ENCODE data around the gene C16orf92. TPM values are rescaled to one million over a fixed set of nuclear protein-coding genes. Genes with fewer than 3 reads are reported as not detected.
A peak's percentile ranks its signal among the peaks of the same experiment; 100 is the strongest.
"Not testable (repeated sequence)": the region's sequence is repeated elsewhere in the genome, so short reads cannot be mapped to it uniquely, and the experiment has no call there.

Gene C16orf92
- total RNA-seq, 4 donors from 2014 or later = not detected

- H3K27ac ChIP-seq (replicated peaks in 1 of 4) = no peak overlapping the region
- intact Hi-C loops (cut with DNase I) = no loop called here
- no peak overlapping the region for H3K4me3 ChIP-seq
- 75% methylated on average over 7 of the region's 7 CpGs for WGBS
- peaks cover 0 to 88% (median 42%) of the 10 kb centered on the region in 4 donors for H3K27me3 ChIP-seq
- TF ChIP-seq, protein P1, sequence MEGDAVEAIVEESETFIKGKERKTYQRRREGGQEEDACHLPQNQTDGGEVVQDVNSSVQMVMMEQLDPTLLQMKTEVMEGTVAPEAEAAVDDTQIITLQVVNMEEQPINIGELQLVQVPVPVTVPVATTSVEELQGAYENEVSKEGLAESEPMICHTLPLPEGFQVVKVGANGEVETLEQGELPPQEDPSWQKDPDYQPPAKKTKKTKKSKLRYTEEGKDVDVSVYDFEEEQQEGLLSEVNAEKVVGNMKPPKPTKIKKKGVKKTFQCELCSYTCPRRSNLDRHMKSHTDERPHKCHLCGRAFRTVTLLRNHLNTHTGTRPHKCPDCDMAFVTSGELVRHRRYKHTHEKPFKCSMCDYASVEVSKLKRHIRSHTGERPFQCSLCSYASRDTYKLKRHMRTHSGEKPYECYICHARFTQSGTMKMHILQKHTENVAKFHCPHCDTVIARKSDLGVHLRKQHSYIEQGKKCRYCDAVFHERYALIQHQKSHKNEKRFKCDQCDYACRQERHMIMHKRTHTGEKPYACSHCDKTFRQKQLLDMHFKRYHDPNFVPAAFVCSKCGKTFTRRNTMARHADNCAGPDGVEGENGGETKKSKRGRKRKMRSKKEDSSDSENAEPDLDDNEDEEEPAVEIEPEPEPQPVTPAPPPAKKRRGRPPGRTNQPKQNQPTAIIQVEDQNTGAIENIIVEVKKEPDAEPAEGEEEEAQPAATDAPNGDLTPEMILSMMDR (IDR thresholded peaks at IDR 0.05) = no peak
- no peak for TF ChIP-seq POLR2AphosphoS5 (IDR thresholded peaks at IDR 0.05)
- no peak for TF ChIP-seq POLR2A (IDR thresholded peaks at IDR 0.05; ENCODE audit: low read depth)
- TF ChIP-seq EP300 (IDR thresholded peaks at IDR 0.05) = no peak
- H3K9me3 ChIP-seq = no peaks in the 10 kb centered on the region
- no peak for DNase-seq (ENCODE audit: extremely low spot score)
- H3K36me3 ChIP-seq = no peaks in the 10 kb centered on the region
- peaks cover 9 to 19% (median 13%) of the 10 kb centered on the region in 4 donors for H3K4me1 ChIP-seq
Observed at GRCh38 chr16:30033270-30033669, 10.3 kb downstream of the C16orf92 start.

- no peak for TF ChIP-seq POLR2A (IDR thresholded peaks at IDR 0.05; ENCODE audit: low read depth)
- TF ChIP-seq, protein P1 (IDR thresholded peaks at IDR 0.05) = no peak
- TF ChIP-seq POLR2AphosphoS5 (IDR thresholded peaks at IDR 0.05) = no peak
- TF ChIP-seq EP300 (IDR thresholded peaks at IDR 0.05) = no peak
- no peak overlapping the region for H3K4me3 ChIP-seq
- intact Hi-C loops (cut with DNase I) = no loop called here
Observed at GRCh38 chr16:30040221-30040620, 17.2 kb downstream of the C16orf92 start.

DNA sequence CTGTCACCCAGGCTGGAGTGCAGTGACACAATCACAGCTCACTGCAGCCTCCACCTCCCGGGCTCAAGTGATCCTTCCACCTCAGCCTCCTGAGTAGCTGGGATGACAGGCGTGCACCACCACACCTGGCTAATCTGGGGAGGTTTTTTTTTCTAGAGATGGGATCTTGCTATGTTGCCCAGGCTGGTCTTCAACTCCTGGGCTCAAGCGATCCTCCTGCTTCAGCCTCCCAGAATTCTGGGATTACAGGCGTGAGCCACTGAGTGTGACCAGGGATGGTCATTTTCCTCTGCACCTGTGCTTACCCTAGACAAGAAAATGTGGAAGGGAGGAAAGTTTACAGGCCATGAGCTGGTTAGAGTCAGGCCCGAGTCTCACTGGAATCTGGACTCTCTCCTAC is 17.7 kb downstream of the C16orf92 start:
- H3K36me3 ChIP-seq; H3K27ac ChIP-seq (replicated peaks in 1 of 4); intact Hi-C loops (cut with DNase I); H3K4me3 ChIP-seq; DNase-seq (ENCODE audit: extremely low spot score); H3K4me1 ChIP-seq; H3K9me3 ChIP-seq: not testable (repeated sequence)
- WGBS = 87% methylated on average over 5 of the region's 5 CpGs
- H3K27me3 ChIP-seq = peaks cover 0 to 33% (median 0%) of the 10 kb centered on the region in 4 donors

More at GRCh38 chr16:30040221-30040620, 17.2 kb downstream of the C16orf92 start:
- DNase-seq (ENCODE audit: extremely low spot score) = no peak
- Histone ChIP-seq H3K27me3 (peaks cover 0 to 37% (median 0%) of the 10 kb centered on the region in 4 donors), H3K4me1 (no peaks in the 10 kb centered on the region), H3K9me3 (no peaks in the 10 kb centered on the region), H3K36me3 (no peaks in the 10 kb centered on the region), H3K27ac (replicated peaks in 1 of 4) (no peak overlapping the region)
- WGBS = 71% methylated on average over 5 of the region's 5 CpGs

DNA sequence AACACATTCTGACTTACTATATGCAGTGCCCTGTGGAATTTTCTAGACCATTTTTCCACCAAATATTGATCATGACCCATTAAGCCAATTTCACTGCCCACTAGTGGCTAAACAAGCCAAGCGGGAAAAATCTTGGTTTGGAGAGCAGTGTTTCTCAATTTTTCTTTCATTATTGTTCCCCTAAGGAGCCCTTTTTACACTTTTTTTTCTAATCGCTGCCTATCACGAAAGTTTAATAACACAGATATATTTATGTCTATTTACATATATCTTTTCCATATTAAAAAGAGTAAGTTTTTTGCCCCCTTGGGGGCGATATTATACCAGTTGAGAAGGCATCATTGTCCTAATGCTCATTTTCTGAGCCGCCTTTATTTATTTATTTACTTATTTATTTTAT is 18.8 kb downstream of the C16orf92 start:
- H3K36me3 ChIP-seq = no peaks in the 10 kb centered on the region
- intact Hi-C loops (cut with DNase I) = no loop called here

GRCh38 chr16:30046178-30046577 is 23.2 kb downstream of the C16orf92 start:
- intact Hi-C loops (cut with DNase I) = no loop called here
- WGBS = 75% methylated on average over 8 of the region's 8 CpGs
- Histone ChIP-seq H3K27ac (replicated peaks in 1 of 4) (no peak overlapping the region), H3K27me3 (peaks cover 0 to 6% (median 0%) of the 10 kb centered on the region in 4 donors), H3K4me3 (no peak overlapping the region), H3K36me3 (no peaks in the 10 kb centered on the region), H3K4me1 (no peaks in the 10 kb centered on the region), H3K9me3 (no peaks in the 10 kb centered on the region)
- TF ChIP-seq EP300 (IDR thresholded peaks at IDR 0.05) (no peak), POLR2A (IDR thresholded peaks at IDR 0.05; ENCODE audit: low read depth) (no peak), POLR2AphosphoS5 (IDR thresholded peaks at IDR 0.05) (no peak)
- TF ChIP-seq, protein P1 (IDR thresholded peaks at IDR 0.05) = no peak
- DNase-seq (ENCODE audit: extremely low spot score) = no peak

More for the DNA sequence above, 18.8 kb downstream of the C16orf92 start:
- no peaks in the 10 kb centered on the region for H3K9me3 ChIP-seq
- no peak for TF ChIP-seq EP300 (IDR thresholded peaks at IDR 0.05)
- TF ChIP-seq, protein P1 (IDR thresholded peaks at IDR 0.05) = peak; percentile 41 to 48 (median 42)
- H3K4me1 ChIP-seq = no peaks in the 10 kb centered on the region
- DNase-seq (ENCODE audit: extremely low spot score) = no peak
- no peak overlapping the region for H3K27ac ChIP-seq (replicated peaks in 1 of 4)
- no peak overlapping the region for H3K4me3 ChIP-seq
- peaks cover 0 to 21% (median 0%) of the 10 kb centered on the region in 4 donors for H3K27me3 ChIP-seq
- 24% methylated on average over 5 of the region's 5 CpGs for WGBS

Data from esophagus muscularis mucosa (tissue), 4 donors.